COLO829 (cell line): ENCODE data around the gene KIR3DL3.
"Not testable (repeated sequence)": the region's sequence is repeated elsewhere in the genome, so short reads cannot be mapped to it uniquely, and the experiment has no call there.

Source experiments
- DNase-seq: peaks from one replicate; pipeline ENCODE4 v3.0.0; 2012; ENCODE audit warnings: low spot score

Gene KIR3DL3

GRCh38 chr19:54731191-54731590, 6.9 kb downstream of the KIR3DL3 start:
- DNase-seq: no peak

GRCh38 chr19:54738306-54738705, 14.1 kb downstream of the KIR3DL3 start, which contains the start of gene KIR2DL3:
Gene KIR2DL3 (plus strand): TSS chr19:54738513. CDS start chr19:54738546, 33 bp downstream.
- DNase-seq: not testable (repeated sequence)

GRCh38 chr19:54738715-54739114, 14.5 kb downstream of the KIR3DL3 start:
- DNase-seq: no peak

- DNase-seq: no peak
Measured at GRCh38 chr19:54739587-54740497, 15.6 kb downstream of the KIR3DL3 start.

GRCh38 chr19:54741950-54742349, 17.7 kb downstream of the KIR3DL3 start:
- DNase-seq: not testable (repeated sequence)

GRCh38 chr19:54744080-54744479, 19.8 kb downstream of the KIR3DL3 start:
- DNase-seq: not testable (repeated sequence)

GRCh38 chr19:54747614-54748322, 23.5 kb downstream of the KIR3DL3 start:
- DNase-seq: not testable (repeated sequence)

GRCh38 chr19:54750276-54750675, 26.0 kb downstream of the KIR3DL3 start:
- not testable (repeated sequence) for DNase-seq

GRCh38 chr19:54756204-54757110, 32.2 kb downstream of the KIR3DL3 start:
- DNase-seq: not testable (repeated sequence)

- DNase-seq: not testable (repeated sequence)
Measured at GRCh38 chr19:54758577-54758976, 34.3 kb downstream of the KIR3DL3 start.

GRCh38 chr19:54764219-54764618, 40.0 kb downstream of the KIR3DL3 start:
- DNase-seq: not testable (repeated sequence)

- not testable (repeated sequence) for DNase-seq
Measured at GRCh38 chr19:54766464-54766863, 42.2 kb downstream of the KIR3DL3 start.

GRCh38 chr19:54769646-54770045, 45.4 kb downstream of the KIR3DL3 start, which contains the start of gene KIR2DL1:
Gene KIR2DL1 (plus strand): TSS chr19:54769793. CDS start chr19:54769851, 58 bp downstream.
- not testable (repeated sequence) for DNase-seq

- not testable (repeated sequence) for DNase-seq
Measured at GRCh38 chr19:54770511-54770910, 46.3 kb downstream of the KIR3DL3 start.

- not testable (repeated sequence) for DNase-seq
Measured at GRCh38 chr19:54771018-54771960, 47.0 kb downstream of the KIR3DL3 start.

GRCh38 chr19:54772666-54773065, 48.4 kb downstream of the KIR3DL3 start:
- not testable (repeated sequence) for DNase-seq

GRCh38 chr19:54775095-54775815, 51.0 kb downstream of the KIR3DL3 start:
- DNase-seq: not testable (repeated sequence)

GRCh38 chr19:54775830-54776229, 51.6 kb downstream of the KIR3DL3 start:
- DNase-seq: not testable (repeated sequence)

- not testable (repeated sequence) for DNase-seq
Measured at GRCh38 chr19:54777851-54778250, 53.6 kb downstream of the KIR3DL3 start.

GRCh38 chr19:54778896-54779295, 54.7 kb downstream of the KIR3DL3 start:
- DNase-seq: not testable (repeated sequence)
